ENCODE data around the gene CCDC192. TPM values are rescaled to one million over a fixed set of nuclear protein-coding genes. Genes with fewer than 3 reads are reported as not detected.
A peak's percentile ranks its signal among the peaks of the same experiment; 100 is the strongest.

CCDC192 gene
- total RNA-seq, 1 donor from 2014 or later: not detected

- intact Hi-C loops (cut with micrococcal nuclease): no loop called here
- no peak overlapping the region for H3K4me3 Mint-ChIP-seq (ENCODE audit: low read depth)
- no peak overlapping the region for H3K27ac Mint-ChIP-seq
- DNase-seq (ENCODE audit: low spot score): no peak
- H3K4me1 Mint-ChIP-seq (ENCODE audit: low read depth): no peaks in the 10 kb centered on the region
- no peaks in the 10 kb centered on the region for H3K9me3 Mint-ChIP-seq
- H3K36me3 Mint-ChIP-seq (ENCODE audit: low read depth): no peaks in the 10 kb centered on the region
- peaks cover 9% of the 10 kb centered on the region for H3K27me3 Mint-ChIP-seq (ENCODE audit: low read depth)
These were observed 190.0 kb downstream of the CCDC192 start for GRCh38 chr5:127893232-127893631.

DNA sequence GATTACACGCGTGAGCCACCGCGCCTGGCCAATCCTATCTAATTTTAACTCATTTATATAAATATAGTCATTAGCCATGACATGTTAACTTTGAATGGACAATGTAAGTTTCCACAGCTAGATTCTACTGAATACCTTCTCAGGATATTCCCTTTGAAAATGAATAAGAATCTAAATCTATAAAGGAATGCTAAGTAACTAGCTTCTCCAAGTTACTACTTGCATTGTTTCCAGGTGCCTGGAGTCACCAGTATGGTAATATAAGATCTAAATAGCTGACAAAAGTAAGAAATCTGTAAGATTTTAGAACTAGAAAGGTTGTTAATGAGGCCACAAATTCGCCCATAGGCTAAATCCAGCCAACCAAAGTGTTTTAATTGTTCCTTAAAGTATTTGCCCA lies 191.3 kb downstream of the CCDC192 start:
- Mint-ChIP-seq H3K27me3 (ENCODE audit: low read depth) (peaks cover 5% of the 10 kb centered on the region), H3K9me3 (no peaks in the 10 kb centered on the region), H3K36me3 (ENCODE audit: low read depth) (no peaks in the 10 kb centered on the region), H3K4me3 (ENCODE audit: low read depth) (no peak overlapping the region), H3K27ac (no peak overlapping the region), H3K4me1 (ENCODE audit: low read depth) (peaks cover 3% of the 10 kb centered on the region)
- intact Hi-C loops (cut with micrococcal nuclease): no loop called here
- DNase-seq (ENCODE audit: low spot score): no peak

- H3K27ac Mint-ChIP-seq: no peak overlapping the region
- no peaks in the 10 kb centered on the region for H3K9me3 Mint-ChIP-seq
- no peak overlapping the region for H3K4me3 Mint-ChIP-seq (ENCODE audit: low read depth)
- no peaks in the 10 kb centered on the region for H3K36me3 Mint-ChIP-seq (ENCODE audit: low read depth)
- DNase-seq (ENCODE audit: low spot score): no peak
- intact Hi-C loops (cut with micrococcal nuclease): loop anchor here (2.0 kb wide), 1 partner anchor 114 kb away; no protein-coding TSS in a partner anchor
- peaks cover 3% of the 10 kb centered on the region for H3K27me3 Mint-ChIP-seq (ENCODE audit: low read depth)
- peaks cover 3% of the 10 kb centered on the region for H3K4me1 Mint-ChIP-seq (ENCODE audit: low read depth)
These were observed 195.5 kb downstream of the CCDC192 start for GRCh38 chr5:127898551-127899213.

GRCh38 chr5:127899214-127899610 lies 196.0 kb downstream of the CCDC192 start:
- no peak overlapping the region for H3K4me3 Mint-ChIP-seq (ENCODE audit: low read depth)
- H3K27ac Mint-ChIP-seq: no peak overlapping the region
- intact Hi-C loops (cut with micrococcal nuclease): loop anchor here (2.0 kb wide), 1 partner anchor 114 kb away; no protein-coding TSS in a partner anchor
- H3K4me1 Mint-ChIP-seq (ENCODE audit: low read depth): peaks cover 3% of the 10 kb centered on the region
- H3K36me3 Mint-ChIP-seq (ENCODE audit: low read depth): no peaks in the 10 kb centered on the region
- DNase-seq (ENCODE audit: low spot score): no peak
- H3K27me3 Mint-ChIP-seq (ENCODE audit: low read depth): peaks cover 5% of the 10 kb centered on the region
- H3K9me3 Mint-ChIP-seq: no peaks in the 10 kb centered on the region

- Mint-ChIP-seq H3K27me3 (ENCODE audit: low read depth) (peaks cover 16% of the 10 kb centered on the region), H3K4me1 (ENCODE audit: low read depth) (peaks cover 3% of the 10 kb centered on the region), H3K9me3 (no peaks in the 10 kb centered on the region), H3K27ac (no peak overlapping the region), H3K36me3 (ENCODE audit: low read depth) (no peaks in the 10 kb centered on the region), H3K4me3 (ENCODE audit: low read depth) (no peak overlapping the region)
- intact Hi-C loops (cut with micrococcal nuclease): no loop called here
- DNase-seq (ENCODE audit: low spot score): no peak
These were observed 203.5 kb downstream of the CCDC192 start for GRCh38 chr5:127906562-127907204.

DNA sequence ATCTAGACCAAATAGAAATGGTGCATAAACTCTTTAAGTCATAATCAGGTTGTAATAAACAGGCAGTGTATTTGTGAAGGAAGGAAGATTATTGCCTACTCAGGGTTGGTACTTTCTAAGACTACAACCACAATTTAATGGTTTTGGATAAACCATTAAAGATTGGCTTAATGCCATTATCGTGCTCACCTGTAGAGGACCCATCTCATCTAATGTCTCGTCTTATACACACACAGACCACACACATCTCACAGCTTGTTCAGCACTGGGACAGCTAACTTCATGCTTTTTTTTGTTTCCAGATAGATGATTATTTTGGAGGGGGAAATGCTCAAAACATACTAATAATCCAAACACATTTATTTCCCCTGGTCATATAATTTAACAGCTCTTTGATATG lies 204.7 kb downstream of the CCDC192 start:
- Mint-ChIP-seq H3K4me1 (ENCODE audit: low read depth) (peaks cover 3% of the 10 kb centered on the region), H3K9me3 (no peaks in the 10 kb centered on the region), H3K36me3 (ENCODE audit: low read depth) (no peaks in the 10 kb centered on the region), H3K27ac (no peak overlapping the region), H3K27me3 (ENCODE audit: low read depth) (peaks cover 13% of the 10 kb centered on the region), H3K4me3 (ENCODE audit: low read depth) (no peak overlapping the region)
- intact Hi-C loops (cut with micrococcal nuclease): loop anchor here (2.0 kb wide), 1 partner anchor 175 kb away; the partner anchor contains the start of gene SLC12A2
- no peak for DNase-seq (ENCODE audit: low spot score)

DNA sequence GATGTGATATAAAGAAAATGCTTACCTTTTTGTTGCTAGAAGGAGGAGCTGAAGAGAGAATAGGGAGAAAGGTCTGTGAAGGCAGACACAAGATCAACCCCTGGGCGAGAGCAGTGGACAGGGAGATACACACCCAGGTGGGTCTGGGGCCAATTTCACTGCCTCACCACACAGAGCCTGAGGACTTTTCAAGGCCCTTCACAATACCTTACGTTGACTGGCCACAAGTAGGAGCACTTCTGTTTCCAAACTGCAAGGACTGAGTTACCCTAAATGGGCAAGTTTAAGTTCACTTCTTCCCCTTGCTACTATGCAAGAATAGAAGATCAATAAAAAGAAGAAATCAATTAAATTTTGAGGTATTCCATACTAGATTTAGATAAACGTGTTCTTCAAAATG lies 205.9 kb downstream of the CCDC192 start:
- DNase-seq (ENCODE audit: low spot score): no peak
- Mint-ChIP-seq H3K4me1 (ENCODE audit: low read depth) (peaks cover 3% of the 10 kb centered on the region), H3K27me3 (ENCODE audit: low read depth) (peaks cover 11% of the 10 kb centered on the region), H3K4me3 (ENCODE audit: low read depth) (no peak overlapping the region), H3K27ac (no peak overlapping the region), H3K9me3 (no peaks in the 10 kb centered on the region), H3K36me3 (ENCODE audit: low read depth) (no peaks in the 10 kb centered on the region)
- intact Hi-C loops (cut with micrococcal nuclease): loop anchor here (2.0 kb wide), 1 partner anchor 174 kb away; the partner anchor contains the start of gene SLC12A2

GRCh38 chr5:127909821-127910220 lies 206.6 kb downstream of the CCDC192 start:
- DNase-seq (ENCODE audit: low spot score): no peak
- no peak overlapping the region for H3K27ac Mint-ChIP-seq
- no peak overlapping the region for H3K4me3 Mint-ChIP-seq (ENCODE audit: low read depth)
- peaks cover 3% of the 10 kb centered on the region for H3K4me1 Mint-ChIP-seq (ENCODE audit: low read depth)
- no peaks in the 10 kb centered on the region for H3K36me3 Mint-ChIP-seq (ENCODE audit: low read depth)
- H3K27me3 Mint-ChIP-seq (ENCODE audit: low read depth): peaks cover 11% of the 10 kb centered on the region
- intact Hi-C loops (cut with micrococcal nuclease): loop anchor here (2.0 kb wide), 1 partner anchor 173 kb away; the partner anchor contains the start of gene SLC12A2
- H3K9me3 Mint-ChIP-seq: no peaks in the 10 kb centered on the region

DNA sequence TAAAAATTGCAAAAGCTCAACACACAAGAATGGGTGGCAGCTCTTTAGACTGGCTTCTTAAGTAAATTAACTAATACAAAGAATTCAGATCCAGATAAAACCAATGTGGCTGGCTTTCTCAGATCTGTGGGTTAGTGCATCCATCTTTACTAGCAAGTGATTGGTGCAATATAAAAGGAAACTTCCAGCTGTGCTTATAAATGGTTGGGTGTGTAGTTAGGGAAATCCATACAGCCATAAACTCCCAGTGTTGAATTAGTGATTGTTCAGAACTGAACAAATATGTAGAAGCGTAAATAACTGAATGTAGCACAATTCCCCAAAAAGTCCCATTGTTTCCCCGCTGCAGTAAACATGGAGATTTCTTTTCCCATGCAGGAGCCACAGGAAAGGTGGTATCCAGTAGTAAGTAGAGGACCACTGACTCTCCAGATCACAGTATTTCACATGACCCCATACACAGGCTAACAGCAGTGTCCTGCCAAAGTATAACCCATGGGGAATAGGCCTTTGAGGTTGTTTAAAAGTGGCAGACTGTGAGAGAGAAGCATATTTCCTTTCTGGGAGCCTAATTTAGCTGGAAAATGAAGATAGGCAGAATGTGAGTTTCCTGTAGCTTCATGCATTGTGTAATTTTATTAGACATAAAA lies 207.2 kb downstream of the CCDC192 start:
- Mint-ChIP-seq H3K4me1 (ENCODE audit: low read depth) (peaks cover 3% of the 10 kb centered on the region), H3K36me3 (ENCODE audit: low read depth) (no peaks in the 10 kb centered on the region), H3K27me3 (ENCODE audit: low read depth) (peaks cover 11% of the 10 kb centered on the region), H3K27ac (no peak overlapping the region), H3K9me3 (no peaks in the 10 kb centered on the region), H3K4me3 (ENCODE audit: low read depth) (no peak overlapping the region)
- intact Hi-C loops (cut with micrococcal nuclease): no loop called here
- DNase-seq (ENCODE audit: low spot score): no peak

DNA sequence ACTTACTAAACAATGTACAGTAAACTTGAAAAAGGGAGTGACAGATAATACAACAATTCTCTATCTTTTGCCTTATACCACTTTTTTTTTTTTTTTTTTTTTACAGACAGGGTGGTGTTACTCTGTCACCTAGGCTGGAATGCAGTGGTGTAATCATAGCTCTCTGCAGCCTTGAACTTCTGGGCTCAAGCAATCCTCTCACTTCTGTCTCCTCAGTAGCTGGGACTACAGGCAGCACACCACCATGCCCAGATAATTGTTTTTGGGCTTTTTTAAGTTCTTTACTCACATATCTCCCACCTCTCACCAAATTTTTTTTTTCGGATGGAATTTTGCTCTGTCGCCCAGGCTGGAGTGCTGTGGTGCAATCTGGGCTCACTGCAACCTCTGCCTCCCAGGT lies 208.4 kb downstream of the CCDC192 start:
- no peak for DNase-seq (ENCODE audit: low spot score)
- no peak overlapping the region for H3K4me3 Mint-ChIP-seq (ENCODE audit: low read depth)
- intact Hi-C loops (cut with micrococcal nuclease): no loop called here
- no peaks in the 10 kb centered on the region for H3K36me3 Mint-ChIP-seq (ENCODE audit: low read depth)
- H3K9me3 Mint-ChIP-seq: no peaks in the 10 kb centered on the region
- H3K27ac Mint-ChIP-seq: no peak overlapping the region
- H3K4me1 Mint-ChIP-seq (ENCODE audit: low read depth): no peaks in the 10 kb centered on the region
- H3K27me3 Mint-ChIP-seq (ENCODE audit: low read depth): peaks cover 9% of the 10 kb centered on the region

- Mint-ChIP-seq H3K9me3 (no peaks in the 10 kb centered on the region), H3K4me1 (ENCODE audit: low read depth) (peaks cover 7% of the 10 kb centered on the region), H3K27me3 (ENCODE audit: low read depth) (peaks cover 9% of the 10 kb centered on the region), H3K27ac (no peak overlapping the region), H3K4me3 (ENCODE audit: low read depth) (no peak overlapping the region), H3K36me3 (ENCODE audit: low read depth) (no peaks in the 10 kb centered on the region)
- DNase-seq (ENCODE audit: low spot score): no peak
- intact Hi-C loops (cut with micrococcal nuclease): no loop called here
These were observed 209.2 kb downstream of the CCDC192 start for GRCh38 chr5:127912411-127912810.

DNA sequence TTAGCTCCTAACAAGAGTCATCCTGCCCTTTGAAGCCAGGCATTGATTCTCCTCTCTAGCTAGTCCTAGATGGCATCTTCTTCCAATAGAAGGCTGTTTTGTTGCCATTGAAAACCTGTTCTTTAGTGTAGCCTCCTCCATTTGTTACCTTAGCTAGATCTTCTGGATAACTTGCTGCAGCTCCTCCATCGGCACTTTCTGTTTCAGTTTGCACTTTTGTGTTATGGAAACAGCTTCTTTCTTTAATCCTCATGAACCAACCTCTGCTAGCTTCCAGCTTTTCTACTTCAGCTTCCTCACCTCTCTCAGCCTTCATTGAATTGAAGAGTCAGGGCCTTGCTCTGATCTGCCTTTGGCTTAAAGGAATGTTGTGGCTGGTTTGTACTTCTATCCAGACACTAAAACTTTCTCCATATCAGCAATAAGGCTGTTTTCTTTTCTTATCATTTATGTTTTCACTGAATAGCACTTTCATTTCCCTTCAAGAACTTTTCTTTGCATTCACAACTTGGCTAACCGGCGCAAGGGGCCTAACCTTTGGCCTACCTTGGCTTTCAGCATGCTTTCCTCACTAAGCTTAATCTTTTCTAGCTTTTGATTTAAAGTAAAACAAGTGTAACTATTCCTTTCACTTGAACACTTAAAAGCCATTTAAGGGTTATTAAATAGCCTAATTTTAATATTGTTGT lies 213.8 kb downstream of the CCDC192 start:
- DNase-seq (ENCODE audit: low spot score): no peak
- no peaks in the 10 kb centered on the region for H3K9me3 Mint-ChIP-seq
- H3K27ac Mint-ChIP-seq: peak overlapping the region; percentile 6
- H3K4me3 Mint-ChIP-seq (ENCODE audit: low read depth): no peak overlapping the region
- H3K36me3 Mint-ChIP-seq (ENCODE audit: low read depth): no peaks in the 10 kb centered on the region
- no peaks in the 10 kb centered on the region for H3K27me3 Mint-ChIP-seq (ENCODE audit: low read depth)
- peaks cover 8% of the 10 kb centered on the region for H3K4me1 Mint-ChIP-seq (ENCODE audit: low read depth)
- intact Hi-C loops (cut with micrococcal nuclease): no loop called here
